H9 (cell line): ENCODE results near the gene ZNF235. TPM values are rescaled to one million over a fixed set of nuclear protein-coding genes. Genes with fewer than 3 reads are reported as not detected.

Source experiments
- DNase-seq: peaks from one replicate; pipeline ENCODE4 v3.0.0-alpha.2; 2017
- H2AFZ ChIP-seq: one replicate; pipeline ENCODE4 v1.6.1; 2013; ENCODE audit warnings: mild to moderate bottlenecking, low read length, control low read depth, moderate library complexity
- H2AK5ac ChIP-seq: 2 replicates; pipeline ENCODE4 v1.6.1; 2013; ENCODE audit warnings: low read length, control low read depth, mixed read lengths; ENCODE audit not compliant: insufficient read length
- H2BK120ac ChIP-seq: one replicate; pipeline ENCODE4 v1.6.1; 2013; ENCODE audit warnings: low read depth, mild to moderate bottlenecking, low read length, control low read depth, inconsistent platforms; ENCODE audit not compliant: poor library complexity, severe bottlenecking
- H2BK12ac ChIP-seq: 2 replicates; pipeline ENCODE4 v1.6.1; 2013; ENCODE audit warnings: low read length, control low read depth, mixed read lengths, low read depth; ENCODE audit not compliant: insufficient read length
- H2BK15ac ChIP-seq: 2 replicates; pipeline ENCODE4 v1.6.1; 2013; ENCODE audit warnings: low read depth, low read length, control low read depth
- H2BK20ac ChIP-seq: one replicate; pipeline ENCODE4 v1.6.1; 2013; ENCODE audit warnings: low read depth, mild to moderate bottlenecking, low read length, control low read depth, inconsistent platforms; ENCODE audit not compliant: poor library complexity, severe bottlenecking
- H2BK5ac ChIP-seq: 2 replicates; pipeline ENCODE4 v1.6.1; 2013; ENCODE audit warnings: low read length, control low read depth, mixed read lengths; ENCODE audit not compliant: insufficient read length
- H3K14ac ChIP-seq: 2 replicates; pipeline ENCODE4 v1.6.1; 2013; ENCODE audit warnings: low read length, control low read depth; ENCODE audit not compliant: insufficient read depth
- H3K18ac ChIP-seq: 2 replicates; pipeline ENCODE4 v1.6.1; 2013; ENCODE audit warnings: low read depth, mild to moderate bottlenecking, mixed read lengths, low read length, control low read depth; ENCODE audit not compliant: insufficient read length
- H3K23ac ChIP-seq: 2 replicates; pipeline ENCODE4 v1.6.1; 2013; ENCODE audit warnings: low read length, control low read depth, mixed read lengths, low read depth; ENCODE audit not compliant: insufficient read length
- H3K23me2 ChIP-seq: 2 replicates; pipeline ENCODE4 v1.6.1; 2013; ENCODE audit warnings: low read depth, mild to moderate bottlenecking, mixed read lengths, low read length, control low read depth; ENCODE audit not compliant: insufficient read length, poor library complexity, severe bottlenecking
- H3K27ac ChIP-seq: 2 replicates; pipeline ENCODE4 v1.5.1; 2013; ENCODE audit warnings: low read length, control low read depth, mixed read lengths, low read depth; ENCODE audit not compliant: insufficient read length
- H3K27me3 ChIP-seq: 2 replicates; pipeline ENCODE4 v1.6.1; 2013; ENCODE audit warnings: low read length, control low read depth, inconsistent platforms; ENCODE audit not compliant: insufficient read depth
- H3K4ac ChIP-seq: 2 replicates; pipeline ENCODE4 v1.6.1; 2013; ENCODE audit warnings: low read depth, mild to moderate bottlenecking, control low read depth, inconsistent platforms, low read length, moderate library complexity
- H3K4me1 ChIP-seq: 2 replicates; pipeline ENCODE4 v1.6.1; 2013; ENCODE audit warnings: low read length, control low read depth, inconsistent platforms; ENCODE audit not compliant: insufficient read depth
- H3K4me2 ChIP-seq: 2 replicates; pipeline ENCODE4 v1.6.1; 2013; ENCODE audit warnings: low read length, control low read depth, mixed read lengths; ENCODE audit not compliant: insufficient read length, insufficient read depth
- H3K56ac ChIP-seq: 2 replicates; pipeline ENCODE4 v1.6.1; 2013; ENCODE audit warnings: low read depth, mild to moderate bottlenecking, mixed read lengths, low read length, control low read depth; ENCODE audit not compliant: insufficient read length
- H3K79me1 ChIP-seq: 2 replicates; pipeline ENCODE4 v1.6.1; 2013; ENCODE audit warnings: low read depth, mild to moderate bottlenecking, moderate library complexity, low read length, control low read depth, inconsistent platforms; ENCODE audit not compliant: insufficient read depth, poor library complexity, severe bottlenecking
- H3K79me2 ChIP-seq: 2 replicates; pipeline ENCODE4 v1.6.1; 2013; ENCODE audit warnings: low read length, control low read depth, inconsistent platforms; ENCODE audit not compliant: insufficient read depth
- H3K9ac ChIP-seq: 2 replicates; pipeline ENCODE4 v1.6.1; 2013; ENCODE audit warnings: low read length, control low read depth, mixed read lengths; ENCODE audit not compliant: insufficient read length; ENCODE audit errors: extremely low read depth
- H3K9me3 ChIP-seq: one replicate; pipeline ENCODE4 v1.6.1; 2013; ENCODE audit warnings: low read depth, low read length, inconsistent platforms; ENCODE audit not compliant: control insufficient read depth
- H3T11ph ChIP-seq: one replicate; pipeline ENCODE4 v1.6.1; 2013; ENCODE audit warnings: mild to moderate bottlenecking, low read length, control low read depth, inconsistent platforms
- H4K20me1 ChIP-seq: one replicate; pipeline ENCODE4 v1.6.1; 2013; ENCODE audit not compliant: control insufficient read depth, insufficient read length, insufficient read depth
- H4K5ac ChIP-seq: 2 replicates; pipeline ENCODE4 v1.6.1; 2013; ENCODE audit warnings: low read depth, mild to moderate bottlenecking, mixed read lengths, low read length, control low read depth; ENCODE audit not compliant: insufficient read length
- H4K8ac ChIP-seq: replicated peaks from 2 replicates; pipeline ENCODE4 v1.6.1; 2013; ENCODE audit warnings: low read length, control low read depth, mixed read lengths, low read depth; ENCODE audit not compliant: insufficient read length
- H4K91ac ChIP-seq: 2 replicates; pipeline ENCODE4 v1.6.1; 2013; ENCODE audit warnings: low read depth, mild to moderate bottlenecking, moderate library complexity, mixed read lengths, low read length, control low read depth; ENCODE audit not compliant: insufficient read length
- H3K27ac Mint-ChIP-seq, 3 experiments: 2 replicates in 2 of 3; 3 replicates in 1 of 3; pipeline ENCODE4 v1.8.0; 2020 to 2021; ENCODE audit warnings: mixed read lengths in 3 of 3, mild to moderate bottlenecking in 1 of 3, moderate library complexity in 1 of 3
- H3K27me3 Mint-ChIP-seq: 2 replicates; pipeline ENCODE4 v1.8.0; 2021; ENCODE audit warnings: low read depth, mild to moderate bottlenecking, moderate library complexity, mixed read lengths
- H3K36me3 Mint-ChIP-seq, 3 experiments: 2 replicates in 2 of 3; 3 replicates in 1 of 3; pipeline ENCODE4 v1.8.0; 2020 to 2021; ENCODE audit warnings: low read depth in 3 of 3, mixed read lengths in 3 of 3; ENCODE audit not compliant: insufficient read depth in 1 of 3
- H3K4me1 Mint-ChIP-seq, 2 experiments: 2 replicates each; pipeline ENCODE4 v1.8.0; 2020; ENCODE audit warnings: mixed read lengths in 2 of 2
- H3K4me3 Mint-ChIP-seq, 2 experiments: 2 replicates in 1 of 2; 3 replicates in 1 of 2; pipeline ENCODE4 v1.8.0; 2020 to 2021; ENCODE audit warnings: mild to moderate bottlenecking in 2 of 2, mixed read lengths in 2 of 2, moderate library complexity in 1 of 2
- H3K9me3 Mint-ChIP-seq, 2 experiments: 2 replicates in 1 of 2; 3 replicates in 1 of 2; pipeline ENCODE4 v1.8.0; 2020; ENCODE audit warnings: mild to moderate bottlenecking in 2 of 2, mixed read lengths in 2 of 2, moderate library complexity in 1 of 2
- WGBS: extraction: QIAGEN DNeasy Blood & Tissue Kit; methylation state at CpG from one replicate; pipeline ENCODE4 v1.1.7; 2013; ENCODE audit warnings: missing lambda C conversion rate, low lambda C conversion rate, mixed read lengths; ENCODE audit not compliant: insufficient read length; ENCODE audit errors: extremely low coverage; 5-methylcytosine and 5-hydroxymethylcytosine counted together
- total RNA-seq: library from RNA; stranded (reverse); gene quantifications from 2 replicates; pipeline ENCODE4 v1.2.1, GENCODE V29; 2021
- TF ChIP-seq, protein P1 (sequence below): fragments of 200-600 bp; sonication (generic); conservative IDR thresholded peaks from 3 replicates; pipeline ENCODE4 v1.8.0; 2021; ENCODE audit warnings: antibody characterized with exemption, mild to moderate bottlenecking

Gene ZNF235
- total RNA-seq, 1 experiment from 2014 or later: 6.6 TPM

DNA sequence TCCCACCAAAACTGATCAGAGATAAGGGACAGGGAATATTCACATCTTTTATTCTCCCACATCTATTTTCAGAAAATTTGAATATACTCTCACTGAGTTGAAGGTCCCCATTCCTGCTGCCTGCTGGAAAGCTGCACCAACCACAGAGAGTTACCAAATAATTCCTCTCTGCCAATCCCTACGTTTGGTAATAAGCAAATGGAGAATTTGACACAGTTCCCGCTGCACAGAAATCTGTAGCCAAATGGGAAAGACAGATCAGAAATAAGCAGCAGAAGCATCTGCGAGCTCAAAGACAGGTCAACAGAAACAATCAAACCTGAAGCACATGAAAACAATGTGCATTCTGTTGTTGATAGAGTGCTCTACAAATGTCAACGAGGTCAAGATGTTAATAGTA, 41.7 kb upstream of the ZNF235 start:
- no CpG with 5 or more reads among the region's 4 CpGs for WGBS
- Histone ChIP-seq H3K27me3 (no peaks in the 10 kb centered on the region), H3K56ac (no peak overlapping the region), H2BK5ac (no peak overlapping the region), H3K14ac (no peak overlapping the region), H3K9ac (no peak overlapping the region), H3K9me3 (no peaks in the 10 kb centered on the region), H2AK5ac (no peak overlapping the region), H3K79me1 (no peaks in the 10 kb centered on the region), H3T11ph (no peak overlapping the region), H4K8ac (no peak overlapping the region), H3K23ac (no peak overlapping the region), H2AFZ (no peak overlapping the region), H2BK20ac (no peak overlapping the region), H2BK12ac (no peak overlapping the region), H4K5ac (no peak overlapping the region), H2BK120ac (no peak overlapping the region), H4K20me1 (no peaks in the 10 kb centered on the region), H4K91ac (no peak overlapping the region), H3K79me2 (no peaks in the 10 kb centered on the region), H3K27ac (no peak overlapping the region), H3K4ac (no peak overlapping the region), H3K18ac (no peak overlapping the region), H3K4me2 (no peak overlapping the region), H2BK15ac (no peak overlapping the region), H3K4me1 (no peaks in the 10 kb centered on the region), H3K23me2 (no peaks in the 10 kb centered on the region)
- DNase-seq: no peak
- H3K4me3 Mint-ChIP-seq: no peak overlapping the region
- no peak overlapping the region for H3K27ac Mint-ChIP-seq
- H3K27me3 Mint-ChIP-seq: no peaks in the 10 kb centered on the region
- H3K9me3 Mint-ChIP-seq: peaks cover 54 to 87% of the 10 kb centered on the region in 2 experiments
- TF ChIP-seq, protein P1, sequence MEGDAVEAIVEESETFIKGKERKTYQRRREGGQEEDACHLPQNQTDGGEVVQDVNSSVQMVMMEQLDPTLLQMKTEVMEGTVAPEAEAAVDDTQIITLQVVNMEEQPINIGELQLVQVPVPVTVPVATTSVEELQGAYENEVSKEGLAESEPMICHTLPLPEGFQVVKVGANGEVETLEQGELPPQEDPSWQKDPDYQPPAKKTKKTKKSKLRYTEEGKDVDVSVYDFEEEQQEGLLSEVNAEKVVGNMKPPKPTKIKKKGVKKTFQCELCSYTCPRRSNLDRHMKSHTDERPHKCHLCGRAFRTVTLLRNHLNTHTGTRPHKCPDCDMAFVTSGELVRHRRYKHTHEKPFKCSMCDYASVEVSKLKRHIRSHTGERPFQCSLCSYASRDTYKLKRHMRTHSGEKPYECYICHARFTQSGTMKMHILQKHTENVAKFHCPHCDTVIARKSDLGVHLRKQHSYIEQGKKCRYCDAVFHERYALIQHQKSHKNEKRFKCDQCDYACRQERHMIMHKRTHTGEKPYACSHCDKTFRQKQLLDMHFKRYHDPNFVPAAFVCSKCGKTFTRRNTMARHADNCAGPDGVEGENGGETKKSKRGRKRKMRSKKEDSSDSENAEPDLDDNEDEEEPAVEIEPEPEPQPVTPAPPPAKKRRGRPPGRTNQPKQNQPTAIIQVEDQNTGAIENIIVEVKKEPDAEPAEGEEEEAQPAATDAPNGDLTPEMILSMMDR: no peak
- H3K4me1 Mint-ChIP-seq: no peaks in the 10 kb centered on the region
- peaks cover 4 to 18% (median 11%) of the 10 kb centered on the region in 3 experiments for H3K36me3 Mint-ChIP-seq
